Activated naive CD4-positive, alpha-beta T cell (primary cell): ENCODE data around the gene QKI.

Experiments
- DNase-seq, 4 experiments: peaks; one replicate each; lab custom pipeline; 2025; lab: John Stamatoyannopoulos, UW

QKI gene

DNA sequence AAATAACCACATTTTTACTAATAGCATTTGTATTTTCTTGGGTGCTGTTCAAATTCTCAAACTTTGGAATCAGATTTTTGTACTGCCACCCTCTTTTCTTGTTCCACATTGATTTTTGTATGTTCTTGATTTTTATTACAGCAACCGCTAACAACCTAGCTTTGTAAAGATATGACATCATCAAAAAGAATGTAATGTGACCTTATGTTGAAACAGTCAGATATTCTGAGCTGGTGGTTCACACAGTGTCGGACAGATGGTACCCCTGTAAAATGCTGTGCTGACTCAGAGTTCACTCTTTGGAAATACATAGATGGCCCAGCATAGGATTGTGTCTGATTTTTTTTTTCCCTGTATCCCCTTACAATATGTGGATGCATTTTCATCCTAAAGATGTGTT, 118.9 kb downstream of the QKI start:
- DNase-seq: no peak

DNA sequence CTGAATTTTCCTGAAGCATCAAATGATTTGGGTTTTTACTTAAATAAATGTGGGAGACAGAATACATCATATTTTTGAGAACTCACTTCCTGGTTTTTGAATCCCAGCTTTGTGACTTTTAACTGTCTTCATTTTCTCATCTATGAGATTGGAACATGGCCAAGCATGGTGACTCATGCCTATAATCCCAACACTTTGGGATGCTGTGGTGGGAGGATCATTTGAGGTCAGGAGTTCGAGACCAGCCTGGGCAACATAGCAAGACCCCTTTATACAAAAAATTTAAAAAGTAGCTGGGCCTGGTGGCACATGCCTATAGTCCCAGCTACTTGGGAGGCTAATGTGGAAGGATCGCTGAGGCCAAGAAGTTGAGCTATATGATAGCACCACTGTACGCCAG, 122.3 kb downstream of the QKI start:
- DNase-seq: no peak

DNA sequence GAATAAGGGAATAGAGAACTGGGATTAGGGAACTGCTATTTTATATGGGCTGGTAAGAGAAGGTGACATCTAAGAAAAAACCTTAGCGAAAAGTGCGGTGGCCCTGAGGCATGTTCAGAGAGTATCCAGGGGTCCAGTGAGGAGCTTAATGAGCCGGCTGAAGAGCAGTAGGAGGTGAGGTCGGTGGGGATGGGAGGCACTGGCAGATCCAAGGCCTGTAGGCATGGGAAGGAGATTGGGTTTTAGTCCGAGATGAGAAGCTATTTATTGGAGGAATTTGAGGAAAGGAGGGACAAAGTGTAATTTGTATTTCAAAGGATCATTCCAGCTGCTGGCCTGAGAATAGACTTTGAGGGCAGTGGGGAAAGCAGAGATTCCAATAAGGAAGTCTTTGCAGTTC, 123.8 kb downstream of the QKI start:
- DNase-seq: no peak

DNA sequence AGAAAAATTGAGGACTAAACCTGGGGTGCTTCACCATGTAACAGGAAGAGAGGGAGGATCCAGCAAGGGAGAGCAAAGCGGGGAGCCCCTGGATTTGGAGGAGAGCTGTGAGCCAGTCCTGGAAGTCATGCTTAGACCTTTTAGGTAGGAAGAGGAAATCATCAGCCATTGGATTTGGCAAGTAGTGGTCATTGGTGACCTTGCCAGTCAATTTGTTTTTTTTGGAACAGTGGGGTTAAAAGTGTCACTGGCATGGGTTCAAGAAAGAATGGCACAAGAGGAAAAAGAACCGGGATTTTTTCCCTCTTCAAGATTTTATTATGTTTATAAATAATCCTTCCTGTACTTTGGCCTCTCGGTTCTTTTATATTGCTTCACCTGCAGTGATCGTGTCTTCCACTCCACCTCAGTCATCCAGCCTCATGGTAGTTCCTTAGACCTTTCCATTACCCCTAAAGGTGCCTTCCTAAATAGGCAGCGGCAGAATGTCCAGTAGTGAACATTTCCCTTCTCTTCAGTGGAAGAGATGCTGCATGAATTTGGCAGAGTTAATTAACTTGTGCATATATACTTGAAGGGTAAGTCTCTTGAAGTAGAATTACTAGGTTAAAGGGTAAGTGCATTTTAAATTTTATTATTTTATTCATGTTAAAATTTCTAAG, 124.7 kb downstream of the QKI start:
- DNase-seq: no peak

DNA sequence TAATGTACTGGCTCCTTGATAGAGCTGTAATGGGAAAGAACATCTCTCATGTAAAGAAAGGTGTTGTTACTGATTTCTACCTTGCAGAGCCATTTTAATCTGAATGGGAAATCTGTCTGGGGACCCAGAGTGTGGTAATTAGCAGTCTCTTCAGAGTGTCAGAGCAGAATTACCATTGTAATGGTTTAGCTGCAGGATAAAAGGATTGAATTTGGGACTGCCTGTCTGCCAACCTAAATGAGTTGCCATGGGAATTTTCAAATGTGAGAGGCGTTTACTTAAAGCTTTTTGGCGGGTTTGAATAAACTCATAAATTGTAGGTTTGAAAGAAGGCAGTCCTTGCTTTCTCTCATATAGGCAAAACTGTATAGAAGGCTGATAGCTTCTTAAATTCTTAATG, 128.8 kb downstream of the QKI start:
- DNase-seq: no peak

DNA sequence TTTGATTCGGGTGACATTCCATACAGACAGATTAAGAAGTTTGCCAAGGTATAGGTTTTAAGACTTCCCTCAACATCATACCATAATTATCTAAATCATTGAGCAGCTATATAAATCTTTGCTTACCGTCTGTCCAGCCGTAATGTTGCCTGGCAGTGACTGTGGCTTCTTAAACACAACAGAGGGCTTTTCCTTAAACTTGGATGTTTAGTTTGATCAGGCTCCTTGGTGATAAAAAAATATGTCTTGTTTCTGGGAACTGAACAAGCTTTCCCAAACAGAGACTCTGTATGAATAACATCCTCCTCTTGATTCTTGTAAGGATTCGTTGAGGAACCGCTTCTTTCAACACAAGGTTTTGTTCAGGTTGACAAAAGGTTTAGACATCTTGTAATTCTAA, 130.9 kb downstream of the QKI start:
- DNase-seq: no peak

DNA sequence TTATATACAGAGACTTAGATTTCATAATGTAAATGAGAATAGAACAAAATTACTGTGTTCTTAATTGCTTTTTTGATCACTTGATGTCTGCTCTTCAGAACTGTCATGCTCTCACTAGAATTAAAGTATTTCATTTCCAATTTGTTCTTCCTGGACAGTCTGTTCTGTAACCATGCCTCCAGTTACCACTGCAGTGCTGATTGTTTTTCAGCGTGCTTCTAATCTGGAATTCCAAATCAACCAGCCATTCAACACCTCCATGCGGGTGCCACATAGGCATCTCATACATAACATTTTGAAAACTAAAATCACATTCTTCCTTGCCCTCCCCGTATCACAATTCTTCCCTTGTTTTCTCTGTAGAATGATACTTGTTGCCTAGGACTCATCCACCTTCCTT, 132.8 kb downstream of the QKI start:
- DNase-seq: no peak

DNA sequence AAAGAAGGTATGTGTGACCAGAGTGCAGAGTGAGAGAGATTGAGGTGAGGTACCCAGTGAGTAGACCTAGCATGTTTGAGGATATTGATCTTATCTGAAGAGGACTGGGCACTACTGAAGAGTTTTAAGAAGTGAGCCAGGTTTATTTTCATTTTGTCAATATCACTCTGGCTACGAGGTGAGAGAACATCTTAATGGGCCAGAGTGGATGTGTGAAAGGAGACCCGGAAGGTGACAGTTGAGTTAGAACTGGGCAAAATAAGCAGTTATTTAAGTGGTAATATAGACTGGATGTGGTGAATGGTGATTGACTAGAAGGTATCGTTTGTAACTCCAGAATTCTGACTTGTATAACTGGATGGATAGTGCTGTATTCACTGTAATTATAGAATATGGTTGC, 134.1 kb downstream of the QKI start:
- no peak for DNase-seq

DNA sequence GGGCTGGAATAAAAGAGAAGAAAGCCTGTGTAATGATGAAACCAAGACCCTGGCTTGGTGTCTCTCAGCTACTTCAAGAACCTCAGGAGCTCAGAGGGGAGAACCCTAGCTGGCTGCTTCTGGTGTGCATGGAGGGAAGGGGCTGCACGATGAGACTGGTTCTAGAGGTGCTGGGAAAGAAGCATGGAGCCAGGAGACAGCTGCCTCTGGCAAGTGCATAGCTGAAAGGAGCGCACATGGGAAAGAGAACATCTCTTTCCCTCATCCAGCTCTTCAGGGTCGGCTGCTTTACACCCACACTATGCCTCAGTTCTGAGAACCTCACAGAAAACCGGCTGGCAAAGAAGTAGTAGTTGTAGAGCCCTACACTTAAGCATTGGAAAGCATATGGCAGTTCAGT, 139.5 kb downstream of the QKI start:
- no peak for DNase-seq

DNA sequence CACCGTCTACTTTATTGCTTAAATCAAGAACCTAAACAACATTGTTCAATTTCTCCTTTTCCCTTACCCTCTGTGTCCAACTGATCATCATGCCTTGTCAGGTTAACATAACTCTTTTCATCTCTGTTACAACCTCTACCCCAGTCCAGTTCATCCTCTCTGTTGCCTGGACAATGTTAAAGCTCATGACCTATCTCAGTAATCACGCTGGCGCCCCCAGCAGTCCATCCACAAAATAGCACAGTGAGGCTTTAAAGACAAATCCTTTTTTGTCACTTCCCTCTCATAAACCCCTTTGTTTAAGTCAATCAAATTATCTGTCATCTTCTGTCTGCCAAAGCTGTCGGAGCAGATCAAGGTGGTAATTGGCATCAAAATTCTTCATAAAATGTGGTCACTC, 140.1 kb downstream of the QKI start:
- DNase-seq: peak in 3 of 4 experiments; percentile 20 to 39 (median 31)

DNA sequence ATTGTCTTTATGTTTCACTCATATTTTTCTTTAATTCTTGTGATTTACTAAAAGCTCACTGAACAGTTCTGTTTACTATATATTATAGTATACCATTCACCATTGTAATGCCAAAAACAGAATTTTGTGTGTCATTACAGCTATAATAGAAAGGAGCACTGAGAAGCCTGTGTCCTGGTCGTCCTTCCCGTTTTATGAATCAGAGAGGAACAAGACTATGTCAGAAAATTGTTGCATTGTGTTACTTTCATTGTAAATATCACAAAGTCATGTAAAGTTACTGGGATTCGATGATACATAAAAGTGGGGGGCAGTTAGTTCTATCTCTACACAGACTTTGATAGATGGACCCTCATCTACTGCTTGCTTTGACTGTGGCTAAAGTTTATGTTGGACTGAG, 145.1 kb downstream of the QKI start:
- no peak for DNase-seq

DNA sequence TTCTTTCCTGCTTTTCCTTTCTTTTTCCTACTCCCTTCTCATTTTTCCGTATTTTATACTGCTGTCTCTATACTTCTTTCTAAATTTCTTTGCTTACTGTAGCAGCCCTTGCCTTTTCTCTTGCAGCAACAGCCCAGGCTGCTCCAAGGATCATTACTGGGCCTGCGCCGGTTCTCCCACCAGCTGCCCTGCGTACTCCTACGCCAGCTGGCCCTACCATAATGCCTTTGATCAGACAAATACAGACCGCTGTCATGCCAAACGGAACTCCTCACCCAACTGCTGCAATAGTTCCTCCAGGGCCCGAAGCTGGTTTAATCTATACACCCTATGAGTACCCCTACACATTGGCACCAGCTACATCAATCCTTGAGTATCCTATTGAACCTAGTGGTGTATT, 148.8 kb downstream of the QKI start:
- DNase-seq: no peak

DNA sequence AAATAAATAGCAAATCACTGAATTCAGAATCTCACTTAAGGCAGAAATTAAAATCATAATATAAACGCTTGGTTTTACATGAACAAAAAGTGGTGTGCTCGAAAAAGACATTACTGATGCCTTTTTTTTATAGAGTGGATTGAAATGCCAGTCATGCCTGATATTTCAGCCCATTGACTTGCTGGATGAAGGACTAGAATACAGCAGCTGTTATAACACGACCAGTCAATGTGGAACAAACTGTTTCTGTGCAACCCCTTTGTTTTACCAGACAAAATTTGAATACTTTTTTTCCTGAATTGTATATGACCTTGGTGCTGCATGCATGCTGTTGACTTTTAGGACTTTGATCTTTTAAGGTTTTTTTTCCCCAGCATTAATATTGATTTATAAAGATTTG, 150.0 kb downstream of the QKI start:
- DNase-seq: no peak

DNA sequence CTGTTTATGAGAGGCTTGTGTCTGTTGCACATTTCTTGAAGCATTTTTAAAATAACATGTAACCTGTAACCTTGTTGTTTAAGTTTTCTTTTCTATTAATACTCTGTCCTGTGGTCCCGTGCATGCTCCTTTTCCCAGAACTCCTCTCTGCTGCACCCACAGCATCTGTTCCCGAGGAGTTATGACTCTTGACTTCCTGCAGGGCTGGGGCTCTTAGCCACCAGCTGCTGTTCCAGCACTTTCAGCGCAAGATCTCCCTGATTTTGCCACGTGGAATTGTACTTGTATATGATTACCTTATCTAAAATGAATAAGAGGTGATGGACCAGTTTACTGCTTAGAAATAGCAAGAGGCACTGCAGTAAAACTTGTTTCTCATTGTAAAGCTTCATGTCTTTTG, 150.6 kb downstream of the QKI start:
- DNase-seq: no peak

DNA sequence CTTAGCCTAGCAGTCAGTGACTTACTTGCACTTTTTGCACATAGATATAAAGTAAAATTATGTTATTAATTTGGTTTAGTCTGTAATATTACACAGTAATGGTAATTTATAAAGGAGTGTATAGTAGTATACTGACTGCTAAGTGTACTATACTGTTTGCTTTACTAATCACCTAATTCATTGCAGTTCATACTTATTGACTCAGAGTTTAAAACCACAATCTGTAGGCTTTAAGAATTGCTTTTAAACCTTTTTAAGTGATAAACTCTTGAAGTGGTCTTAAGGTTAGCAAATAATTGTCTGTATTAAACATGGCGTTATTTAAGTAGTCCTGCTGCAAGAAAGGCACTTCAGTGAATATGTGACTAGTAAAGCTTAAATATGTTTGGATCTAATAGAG, 151.5 kb downstream of the QKI start:
- no peak for DNase-seq

DNA sequence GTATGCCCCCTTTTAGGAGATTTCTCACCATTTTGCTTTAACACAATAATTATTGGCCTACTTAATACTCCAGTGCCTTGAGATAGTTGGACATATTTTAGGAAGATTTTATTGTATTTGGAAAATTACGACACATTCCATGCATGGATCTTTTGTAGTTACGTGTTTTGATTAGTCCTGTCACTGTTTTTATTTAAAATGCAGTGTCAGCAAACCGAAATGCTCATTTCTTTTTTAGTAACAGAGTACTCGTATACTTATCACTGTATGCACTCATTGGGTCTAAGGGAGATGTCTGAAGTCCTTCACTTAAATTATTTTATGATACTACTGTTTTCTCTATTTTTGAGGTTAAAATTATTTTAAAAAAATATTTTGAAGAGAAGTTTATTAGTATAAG, 153.8 kb downstream of the QKI start:
- DNase-seq: no peak

DNA sequence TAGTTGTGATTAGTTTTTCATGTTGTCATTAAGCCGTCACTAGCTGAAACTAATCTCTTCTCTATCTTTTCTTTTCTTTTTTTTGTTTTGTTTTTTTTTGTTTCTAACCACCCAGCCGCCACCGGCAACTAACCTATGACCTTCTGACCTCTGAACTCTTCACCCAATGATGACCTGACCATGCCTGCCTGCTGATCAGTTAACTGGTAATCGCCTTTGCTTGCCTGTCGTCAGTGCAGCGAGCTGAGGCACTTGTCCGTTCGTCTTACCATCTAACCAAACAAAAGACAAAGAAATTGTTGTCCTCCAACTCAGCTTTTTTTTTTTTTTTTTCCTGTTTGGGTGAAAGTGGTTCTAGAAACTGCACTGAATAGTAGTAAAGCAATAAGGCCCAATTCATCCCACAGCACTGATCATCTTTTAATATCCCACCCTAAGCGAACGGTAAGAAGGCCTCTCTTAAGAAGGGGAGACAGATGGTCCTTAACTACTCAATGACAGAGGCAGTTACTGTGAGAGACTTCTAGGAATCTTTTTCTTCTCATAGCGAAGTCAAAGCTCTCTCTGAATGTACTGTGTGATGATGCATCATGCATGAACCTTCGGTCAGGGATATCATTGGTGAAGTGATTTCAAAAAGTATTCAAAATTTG, 156.2 kb downstream of the QKI start:
- DNase-seq: no peak

DNA sequence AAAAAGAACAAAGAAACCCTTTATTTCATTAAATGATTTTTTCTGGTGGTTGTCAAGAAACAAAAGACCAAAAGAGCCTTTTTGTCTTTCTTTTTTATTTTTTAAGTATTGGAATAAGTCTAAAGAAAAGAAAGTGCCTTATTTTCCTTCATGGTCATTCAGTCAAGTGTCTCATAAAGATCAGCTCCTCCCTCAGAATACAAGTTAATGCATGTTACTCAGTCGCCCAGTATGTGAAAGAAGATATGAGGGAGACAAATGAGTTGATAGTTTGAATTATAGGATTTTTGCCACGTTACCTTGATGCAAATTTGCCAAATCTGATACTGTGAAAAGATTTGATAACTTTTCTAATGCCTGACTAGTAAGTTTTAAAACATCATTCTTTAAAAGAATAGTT, 157.2 kb downstream of the QKI start:
- DNase-seq: no peak

DNA sequence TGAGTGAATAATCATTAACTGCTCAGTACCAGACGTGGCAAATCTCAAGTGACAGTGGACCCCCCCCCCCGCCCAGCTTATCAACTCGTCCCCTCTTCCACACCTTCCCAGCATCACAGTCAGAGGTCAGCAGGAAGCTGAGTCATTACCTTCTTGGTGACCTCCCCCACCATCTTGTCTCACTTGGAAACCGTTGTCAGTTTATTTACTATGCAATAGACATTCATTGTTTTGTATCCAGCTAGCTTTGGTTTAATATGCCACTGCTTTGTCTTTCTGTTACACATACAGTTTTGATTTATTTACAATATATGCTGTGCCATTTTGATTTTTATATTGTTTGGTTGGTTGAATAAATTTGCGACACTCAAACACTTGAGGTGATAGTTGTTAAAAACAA, 158.1 kb downstream of the QKI start:
- DNase-seq: no peak

DNA sequence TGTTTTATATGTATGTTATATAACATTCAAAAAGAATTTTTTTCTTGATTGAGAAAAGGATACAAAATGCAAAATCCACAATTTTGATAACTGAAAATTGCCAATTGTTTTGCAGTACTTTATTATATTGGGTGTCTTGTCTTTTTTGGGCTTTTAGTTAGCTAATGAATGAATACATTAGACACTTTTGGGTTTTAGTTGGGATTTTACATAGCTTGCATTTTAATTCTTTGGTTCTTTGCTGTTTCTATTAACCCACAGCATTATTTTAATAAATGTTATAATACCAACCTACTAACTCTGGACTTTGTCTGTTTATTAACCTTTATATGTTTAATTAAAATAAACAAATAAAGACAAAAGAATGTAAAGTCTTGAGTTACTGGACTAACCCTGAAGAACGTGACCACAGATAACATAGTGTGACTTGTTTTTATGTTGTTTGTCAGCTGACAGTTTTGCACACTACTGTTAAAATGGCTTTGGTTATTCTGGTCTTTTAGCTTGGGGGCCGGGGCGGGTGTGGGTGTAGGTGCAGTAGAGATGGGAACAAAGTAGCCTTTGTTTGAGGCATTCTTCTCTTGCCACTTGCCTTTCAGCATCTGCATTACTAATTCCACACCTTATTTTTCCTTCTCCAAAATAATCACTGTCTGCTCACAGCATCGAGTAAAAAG, 159.1 kb downstream of the QKI start:
- DNase-seq: no peak

DNA sequence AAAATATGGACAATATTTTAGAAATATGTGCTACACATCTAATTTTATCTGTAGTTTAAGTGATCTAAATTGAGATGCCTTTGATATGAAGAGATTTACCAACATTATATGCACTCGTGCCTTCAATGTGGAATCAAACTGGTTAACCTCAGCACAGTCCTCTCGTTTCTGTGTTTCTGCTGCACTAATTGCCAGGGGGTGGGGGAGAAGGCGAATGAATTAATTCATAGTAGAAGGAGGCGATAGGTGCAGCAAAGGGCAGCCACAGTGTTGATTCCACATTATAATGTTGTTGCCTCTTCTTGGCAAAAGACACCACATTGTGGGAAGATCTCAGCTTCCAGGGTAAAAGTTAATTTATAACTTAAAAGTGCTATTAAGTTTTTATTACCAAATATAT, 161.6 kb downstream of the QKI start:
- DNase-seq: no peak

DNA sequence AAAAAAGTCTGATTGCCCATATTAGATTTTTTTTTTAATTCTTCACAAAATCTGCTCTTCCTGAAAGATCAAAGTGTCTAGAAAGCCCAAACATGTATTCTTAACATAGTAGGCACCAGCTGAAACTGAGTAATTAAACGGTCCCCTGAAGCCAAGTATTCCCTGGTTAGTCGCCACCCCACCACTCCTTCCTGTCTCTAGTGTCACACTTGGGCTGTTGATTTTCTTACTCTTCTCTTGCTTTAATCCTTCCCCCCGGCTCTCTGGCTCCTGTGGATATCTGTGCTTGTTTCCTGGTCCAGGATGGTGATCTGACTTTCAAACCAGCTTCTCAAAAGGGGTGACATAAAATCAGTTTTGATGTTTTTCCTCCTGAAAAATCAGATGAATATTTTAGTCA, 162.9 kb downstream of the QKI start:
- no peak for DNase-seq

DNA sequence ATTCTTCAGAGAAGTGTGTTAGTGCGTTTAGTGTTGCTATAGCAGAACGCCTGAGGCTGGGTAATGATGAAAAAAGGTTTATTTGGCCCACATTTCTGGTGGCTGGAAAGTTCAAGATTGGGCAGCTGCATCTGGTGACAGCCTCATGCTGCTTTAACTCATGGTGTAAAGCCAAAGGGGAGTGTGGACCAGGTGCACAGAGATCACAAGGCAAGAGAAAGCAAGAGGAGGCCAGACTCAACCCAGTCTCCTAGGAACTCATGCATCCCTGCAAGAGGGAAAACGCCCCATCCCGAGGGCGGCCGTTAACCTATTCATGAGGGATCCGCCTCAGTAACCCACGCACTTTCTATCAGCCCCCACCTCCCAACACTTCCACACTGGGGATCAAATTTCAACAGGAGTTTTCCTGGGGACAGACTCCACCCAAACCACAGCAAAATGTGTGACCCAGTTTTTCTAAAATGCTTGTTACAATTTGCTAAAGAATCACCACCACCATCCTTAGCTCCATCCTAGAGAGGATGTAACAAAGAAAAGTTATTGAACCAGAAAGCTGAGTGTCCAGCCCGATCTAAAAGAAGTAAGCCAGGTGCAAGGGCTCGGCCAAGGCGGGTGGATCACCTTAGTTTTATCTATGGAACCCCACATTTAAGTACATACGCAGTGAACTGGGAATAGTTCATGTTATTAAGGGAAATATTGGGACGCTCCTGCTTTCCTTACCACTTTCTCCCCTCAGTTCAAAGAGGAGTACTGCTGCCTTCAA, 164.8 kb downstream of the QKI start:
- no peak for DNase-seq
